HG03575 (cell line): ENCODE results near the gene SENP6.
"Not testable (repeated sequence)": the region's sequence is repeated elsewhere in the genome, so short reads cannot be mapped to it uniquely, and the experiment has no call there.

Experiments
- ATAC-seq: cut with Tn5 transposase; IDR thresholded peaks from one replicate; pipeline ENCODE4 v1.9.1; 2021; ENCODE audit not compliant: unreplicated experiment, insufficient number of reproducible peaks, low FRiP score; ENCODE audit errors: extremely low read depth

The SENP6 gene

DNA sequence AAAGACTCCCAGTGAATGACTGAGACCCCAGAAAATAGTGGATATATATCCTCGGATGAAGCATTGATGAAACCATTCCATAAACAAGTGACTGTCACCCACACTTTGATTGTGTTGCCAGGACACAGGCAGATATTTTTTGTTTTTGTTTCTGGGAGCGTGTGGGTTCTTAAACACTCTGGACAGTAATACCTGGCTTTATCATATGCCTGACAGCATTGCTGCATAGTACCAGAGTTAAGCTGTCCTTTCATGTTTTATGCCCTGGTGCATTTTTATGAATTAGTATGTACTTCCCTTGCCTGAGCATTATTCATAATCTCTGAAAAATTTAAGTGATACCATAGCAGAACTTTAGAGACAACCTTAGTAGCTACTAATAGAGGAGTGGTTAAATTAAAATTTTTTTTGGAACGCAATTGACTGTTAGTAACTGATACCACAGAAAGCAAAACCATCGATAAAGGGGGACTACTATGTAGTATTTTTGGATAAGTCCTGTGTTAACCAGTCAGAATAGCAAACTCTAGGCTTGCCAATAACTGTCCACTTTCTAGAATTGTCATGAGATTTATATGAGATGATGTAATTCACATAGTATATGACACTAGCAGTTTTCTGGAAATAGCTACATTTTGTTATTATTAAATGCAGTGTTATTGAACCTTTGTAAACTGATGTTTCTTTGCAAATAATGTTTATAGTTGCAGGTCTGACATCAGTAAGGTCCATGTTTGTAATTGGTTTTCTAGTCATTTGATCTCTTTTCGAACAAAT lies 30.4 kb downstream of the SENP6 start:
- no peak for ATAC-seq

GRCh38 chr6:75633045-75633444 lies 31.4 kb downstream of the SENP6 start:
- ATAC-seq: no peak

DNA sequence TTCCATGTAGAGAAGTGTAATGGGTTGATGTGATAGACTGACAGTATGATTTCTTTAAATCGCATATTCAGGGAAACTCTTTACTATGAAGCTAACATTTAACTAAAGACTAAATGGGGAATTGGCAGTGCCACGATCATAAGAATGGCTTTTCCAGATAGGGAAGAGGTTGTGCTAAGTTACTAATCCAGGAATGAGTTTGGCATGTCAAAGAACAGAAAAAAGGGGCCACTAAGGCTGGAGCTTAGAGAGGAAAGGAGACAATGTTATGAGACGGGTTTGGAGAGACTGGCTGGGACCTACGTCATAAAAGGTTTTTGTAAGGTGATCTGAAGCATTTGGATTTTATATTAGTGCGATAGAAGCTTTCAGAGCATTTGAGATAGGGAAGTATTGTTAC lies 40.6 kb downstream of the SENP6 start:
- ATAC-seq: no peak

- ATAC-seq: no peak
Measured at GRCh38 chr6:75643173-75643572, 41.5 kb downstream of the SENP6 start.

DNA sequence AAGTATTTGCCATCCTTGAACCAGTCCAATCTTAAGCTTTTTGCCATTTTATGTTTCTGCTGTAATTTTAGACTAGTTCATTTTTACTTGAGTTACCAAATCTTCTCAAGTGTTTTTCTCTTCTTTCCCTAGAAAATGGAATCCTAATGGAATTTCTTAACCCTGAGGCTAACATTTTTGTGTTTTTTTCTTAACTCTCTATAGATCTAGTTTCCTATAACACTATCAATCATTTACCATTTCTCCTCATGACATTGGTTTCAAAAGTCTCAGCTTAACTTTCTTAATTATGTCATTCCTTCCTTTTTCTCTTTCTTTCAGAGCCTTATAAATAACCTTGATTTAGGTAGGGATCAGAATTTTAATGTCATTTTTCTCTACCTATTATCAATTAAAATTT lies 54.8 kb downstream of the SENP6 start:
- ATAC-seq: no peak

- ATAC-seq: no peak
Measured at GRCh38 chr6:75657327-75657726, 55.6 kb downstream of the SENP6 start.

- no peak for ATAC-seq
Measured at GRCh38 chr6:75666592-75666991, 64.9 kb downstream of the SENP6 start.

- ATAC-seq: no peak
Measured at GRCh38 chr6:75673884-75674283, 72.2 kb downstream of the SENP6 start.

- ATAC-seq: no peak
Measured at GRCh38 chr6:75676377-75676776, 74.7 kb downstream of the SENP6 start.

GRCh38 chr6:75682548-75682947 lies 80.9 kb downstream of the SENP6 start:
- not testable (repeated sequence) for ATAC-seq

DNA sequence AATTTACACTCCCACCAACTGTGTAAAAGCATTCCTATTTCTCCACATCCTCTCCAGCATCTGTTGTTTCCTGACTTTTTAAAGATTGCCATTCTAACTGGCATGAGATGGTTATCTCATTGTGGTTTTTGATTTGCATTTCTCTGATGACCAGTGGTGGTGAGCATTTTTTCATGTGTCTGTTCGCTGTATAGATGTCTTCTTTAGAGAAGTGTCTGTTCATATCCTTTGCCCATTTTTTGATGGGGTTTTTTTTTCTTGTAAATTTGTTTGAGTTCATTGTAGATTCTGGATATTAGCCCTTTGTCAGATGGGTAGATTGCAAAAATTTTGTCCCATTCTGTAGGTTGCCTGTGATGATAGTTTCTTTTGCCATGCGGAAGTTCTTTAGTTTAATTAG lies 81.3 kb downstream of the SENP6 start:
- not testable (repeated sequence) for ATAC-seq

GRCh38 chr6:75687535-75687934 lies 85.9 kb downstream of the SENP6 start:
- not testable (repeated sequence) for ATAC-seq

DNA sequence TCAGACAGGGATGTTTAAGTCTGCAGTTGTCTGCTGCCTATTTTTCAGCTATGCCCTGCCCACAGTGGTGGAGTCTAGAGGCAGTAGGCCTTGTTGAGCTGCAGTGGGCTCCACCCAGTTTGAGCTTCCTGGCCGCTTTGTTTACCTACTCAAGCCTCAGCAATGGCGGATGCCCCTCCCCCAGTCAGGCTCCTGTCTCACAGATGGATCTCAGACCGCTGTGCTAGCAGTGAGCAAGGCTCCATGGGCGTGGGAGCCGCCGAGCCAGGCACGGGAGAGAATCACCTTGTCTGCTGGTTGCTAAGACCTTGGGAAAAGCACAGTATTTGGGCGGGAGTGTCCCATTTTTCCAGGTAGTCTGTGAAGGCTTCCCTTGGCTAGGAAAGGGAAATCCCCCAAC lies 86.3 kb downstream of the SENP6 start:
- not testable (repeated sequence) for ATAC-seq

DNA sequence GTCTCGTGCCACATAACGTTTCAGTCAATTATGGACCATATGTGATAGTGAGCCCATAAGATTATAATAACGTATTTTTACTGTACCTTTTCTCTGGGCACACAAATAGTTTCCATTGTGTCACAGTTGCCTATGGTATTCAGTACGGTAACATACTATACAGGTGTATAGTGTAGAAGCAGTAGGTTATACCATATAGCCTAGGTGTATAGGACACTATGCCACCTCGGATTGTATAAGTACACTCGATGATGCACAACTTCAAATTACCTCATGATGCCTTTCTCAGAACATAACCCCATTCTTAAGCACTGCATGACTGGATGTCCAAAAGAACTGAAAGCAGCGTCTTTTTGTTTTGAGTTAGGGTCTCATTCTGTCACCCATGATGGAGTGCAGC lies 87.9 kb downstream of the SENP6 start:
- no peak for ATAC-seq

- no peak for ATAC-seq
Measured at GRCh38 chr6:75691012-75691411, 89.3 kb downstream of the SENP6 start.

GRCh38 chr6:75693534-75693933 lies 91.9 kb downstream of the SENP6 start:
- no peak for ATAC-seq

DNA sequence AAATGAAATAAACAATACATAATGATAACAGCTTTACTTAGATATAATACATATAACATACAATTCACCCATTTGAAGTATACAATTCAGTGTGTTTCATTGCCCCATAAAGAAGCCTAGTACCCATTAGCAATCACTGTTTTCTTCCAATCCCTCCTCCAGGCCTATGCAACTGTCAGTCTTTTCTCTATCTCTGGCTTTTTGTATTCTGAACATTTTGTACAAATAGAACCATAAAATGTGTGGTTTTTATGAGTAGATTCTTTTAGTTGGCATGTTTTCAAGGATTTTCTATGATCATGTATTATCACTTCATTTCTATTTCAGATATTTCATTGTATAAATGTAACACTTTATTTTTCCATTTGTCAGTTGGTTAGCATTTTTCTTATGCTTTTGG lies 92.7 kb downstream of the SENP6 start:
- no peak for ATAC-seq

GRCh38 chr6:75708334-75708733 lies 106.7 kb downstream of the SENP6 start:
- ATAC-seq: not testable (repeated sequence)

GRCh38 chr6:75711173-75711572 lies 109.5 kb downstream of the SENP6 start:
- ATAC-seq: no peak

GRCh38 chr6:75719133-75719532 lies 117.5 kb downstream of the SENP6 start:
- no peak for ATAC-seq

DNA sequence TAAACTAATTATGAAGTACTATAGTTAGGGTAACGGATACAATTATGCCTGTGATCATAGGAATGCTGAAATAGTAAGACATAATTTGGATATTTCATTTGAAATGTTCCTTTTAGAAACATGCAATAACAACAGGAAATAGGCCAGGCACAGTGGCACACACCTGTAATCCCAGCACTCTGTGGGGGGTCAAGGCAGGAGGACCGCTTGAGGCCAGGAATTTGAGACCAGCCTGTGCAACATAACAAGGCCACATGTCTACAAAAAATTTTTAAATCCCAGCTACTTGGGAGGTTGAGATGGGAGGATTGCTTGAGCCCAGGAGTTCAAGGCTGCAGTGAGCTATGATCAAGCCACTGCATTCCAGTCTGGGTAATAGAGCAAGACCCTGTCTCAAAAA lies 121.7 kb downstream of the SENP6 start:
- no peak for ATAC-seq
